Epithelial cell of proximal tubule (primary cell): ENCODE data around the gene CUBN. TPM values are rescaled to one million over a fixed set of nuclear protein-coding genes. Genes with fewer than 3 reads are reported as not detected.

ENCODE experiments used
- DNase-seq: peaks from one replicate; pipeline ENCODE4 v3.0.0-alpha.2; 2011; ENCODE audit warnings: low read depth
- H3K4me3 ChIP-seq: 2 replicates; pipeline ENCODE4 v1.5.1; 2011; ENCODE audit warnings: low read depth, mild to moderate bottlenecking, low read length
- total RNA-seq: library from RNA; depleted of rRNA; stranded (reverse); fragments of >200 nt; gene quantifications from 2 replicates; pipeline ENCODE4 v1.2.3, GENCODE V29; 2015
- TF ChIP-seq, protein P1 (sequence below): conservative IDR thresholded peaks from 2 replicates; pipeline ENCODE4 v1.5.1; 2012; ENCODE audit warnings: low read depth, mild to moderate bottlenecking, low read length

The CUBN gene
- total RNA-seq, 1 donor from 2014 or later: 0.17 TPM

DNA sequence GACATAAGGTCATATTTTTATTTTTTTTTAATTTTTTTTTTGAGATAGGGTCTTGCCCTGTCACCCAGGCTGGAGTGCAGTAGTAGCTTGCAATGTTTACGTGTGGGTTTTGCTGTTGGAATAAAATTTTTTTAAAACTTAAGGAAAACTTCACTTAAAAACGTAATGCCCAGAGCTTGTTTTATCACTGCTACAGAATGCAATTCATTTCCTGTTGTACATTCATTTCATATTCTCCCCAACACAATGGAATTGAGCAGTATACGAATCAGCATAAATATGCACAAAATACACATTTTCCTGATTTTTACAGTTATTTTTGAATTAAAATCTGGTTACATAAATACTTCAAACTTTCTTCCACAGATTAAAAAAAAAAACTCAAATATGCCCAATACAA, 352.7 kb downstream of the CUBN start:
- H3K4me3 ChIP-seq: no peak overlapping the region
- no peak for DNase-seq
- TF ChIP-seq, protein P1, sequence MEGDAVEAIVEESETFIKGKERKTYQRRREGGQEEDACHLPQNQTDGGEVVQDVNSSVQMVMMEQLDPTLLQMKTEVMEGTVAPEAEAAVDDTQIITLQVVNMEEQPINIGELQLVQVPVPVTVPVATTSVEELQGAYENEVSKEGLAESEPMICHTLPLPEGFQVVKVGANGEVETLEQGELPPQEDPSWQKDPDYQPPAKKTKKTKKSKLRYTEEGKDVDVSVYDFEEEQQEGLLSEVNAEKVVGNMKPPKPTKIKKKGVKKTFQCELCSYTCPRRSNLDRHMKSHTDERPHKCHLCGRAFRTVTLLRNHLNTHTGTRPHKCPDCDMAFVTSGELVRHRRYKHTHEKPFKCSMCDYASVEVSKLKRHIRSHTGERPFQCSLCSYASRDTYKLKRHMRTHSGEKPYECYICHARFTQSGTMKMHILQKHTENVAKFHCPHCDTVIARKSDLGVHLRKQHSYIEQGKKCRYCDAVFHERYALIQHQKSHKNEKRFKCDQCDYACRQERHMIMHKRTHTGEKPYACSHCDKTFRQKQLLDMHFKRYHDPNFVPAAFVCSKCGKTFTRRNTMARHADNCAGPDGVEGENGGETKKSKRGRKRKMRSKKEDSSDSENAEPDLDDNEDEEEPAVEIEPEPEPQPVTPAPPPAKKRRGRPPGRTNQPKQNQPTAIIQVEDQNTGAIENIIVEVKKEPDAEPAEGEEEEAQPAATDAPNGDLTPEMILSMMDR: no peak

Other genes with a start within 250 kb of the CUBN start
- 3.1 and 4.6 TPM in 2 replicates for gene TRDMT1, start 71.9 kb upstream of the CUBN start, total RNA-seq
- gene VIM, start 98.4 kb upstream of the CUBN start, total RNA-seq: 4,845 and 5,023 TPM in 2 replicates